Transverse colon (tissue), 4 donors: Measurements from ENCODE around the gene UMAD1. TPM values are rescaled to one million over a fixed set of nuclear protein-coding genes. Genes with fewer than 3 reads are reported as not detected.

Experiments used
- DNase-seq: peaks from one replicate; pipeline ENCODE4 v3.0.0-alpha.2; 2019
- H3K27ac ChIP-seq, 4 donors: fragments of 200-600 bp; sonication (generic); 2 replicates each; pipeline ENCODE4 v1.5.1; 2016 to 2018; ENCODE audit warnings: inconsistent platforms in 4 of 4
- H3K27me3 ChIP-seq: fragments of 200-600 bp; sonication (generic); 2 replicates; pipeline ENCODE4 v1.5.1; 2017; ENCODE audit warnings: inconsistent platforms
- H3K36me3 ChIP-seq, 4 donors: fragments of 200-600 bp; sonication (generic); 2 replicates each; pipeline ENCODE4 v1.5.1; 2017 to 2019; ENCODE audit warnings: inconsistent platforms in 4 of 4
- H3K4me1 ChIP-seq, 4 donors: fragments of 200-600 bp; sonication (generic); 2 replicates each; pipeline ENCODE4 v1.5.1; 2017 to 2020; ENCODE audit warnings: inconsistent platforms in 4 of 4
- H3K4me3 ChIP-seq, 4 donors: fragments of 200-600 bp; sonication (generic); 1 replicate in 1 of 4; 2 replicates in 3 of 4; pipeline versions ENCODE4 v1.5.1 to v1.6.1; 2017 to 2019; ENCODE audit warnings: inconsistent platforms in 4 of 4
- H3K9me3 ChIP-seq, 2 donors: fragments of 200-600 bp; sonication (generic); 2 replicates each; pipeline ENCODE4 v1.5.1; 2017 to 2019; ENCODE audit warnings: inconsistent platforms in 2 of 2
- CTCF ChIP-seq, 5 experiments: fragments of 200-600 bp in 3 of 5; fragments of 450-650 bp in 2 of 5; sonication (generic) in 3 of 5; IDR thresholded peaks; 1 replicate in 2 of 5; 2 replicates in 3 of 5; pipeline ENCODE4 v1.5.1; 2016 to 2017; ENCODE audit warnings: antibody characterized with exemption in 5 of 5, inconsistent platforms in 3 of 5, mild to moderate bottlenecking in 2 of 5, moderate library complexity in 1 of 5
- EP300 ChIP-seq: sonication (generic); formaldehyde crosslinking; IDR thresholded peaks from one replicate; pipeline ENCODE4 v1.6.1; 2017; ENCODE audit warnings: antibody characterized with exemption, low read depth
- POLR2A ChIP-seq: fragments of 450-650 bp; IDR thresholded peaks from one replicate; pipeline ENCODE4 v1.6.1; 2016; ENCODE audit warnings: antibody characterized with exemption, mild to moderate bottlenecking, moderate library complexity
- POLR2AphosphoS5 ChIP-seq, 3 donors: sonication (generic); formaldehyde crosslinking; IDR thresholded peaks; one replicate each; pipeline ENCODE4 v1.6.1; 2016; ENCODE audit warnings: antibody characterized with exemption in 3 of 3
- WGBS, 2 donors: methylation state at CpG; one replicate each; pipeline ENCODE4 v1.1.5; 2018; ENCODE audit warnings: low coverage in 1 of 2; 5-methylcytosine and 5-hydroxymethylcytosine counted together
- in situ Hi-C, 4 donors: fragments of 200-750 bp; cut with MboI; loops; one replicate each; pipeline versions ENCODE4 v1.15.0 to v1.15.1; 2017; ENCODE audit warnings: low sequenced_read_pairs in 3 of 4, low pct_ligation_motif_present in 1 of 4, low pct_unique_long_range_greater_than_20kb in 1 of 4
- intact Hi-C: fragments of 100-400 bp; cut with DNase I; formaldehyde crosslinking; loops from one replicate; pipeline ENCODE4 v1.15.1; 2023; ENCODE audit warnings: low total_unique reads
- total RNA-seq, 4 donors: library from RNA; depleted of rRNA; stranded (reverse); fragments of >200 nt; gene quantifications; one replicate each; pipeline ENCODE4 v1.1.0, GENCODE V29; 2016

The UMAD1 gene
- total RNA-seq, 4 donors from 2014 or later, result 0.40 to 21.3 (median 14.6) TPM

- Histone ChIP-seq H3K27ac (no peak overlapping the region), H3K4me3 (no peak overlapping the region), H3K4me1 (no peaks in the 10 kb centered on the region), H3K36me3 (no peaks in the 10 kb centered on the region), H3K27me3 (no peaks in the 10 kb centered on the region), H3K9me3 (no peaks in the 10 kb centered on the region)
- in situ Hi-C loops, result no loop called here
- no peak for TF ChIP-seq CTCF (IDR thresholded peaks at IDR 0.05)
- no peak for TF ChIP-seq POLR2A
- no peak for TF ChIP-seq EP300
- no peak for TF ChIP-seq POLR2AphosphoS5 (IDR thresholded peaks at IDR 0.05)
- intact Hi-C loops, result no loop called here
- no peak for DNase-seq
- WGBS, 2 donors, result 90% methylated on average over 5 of the region's 5 CpGs
These were observed 202.7 kb downstream of the UMAD1 start for GRCh38 chr7:7843240-7843639.

GRCh38 chr7:7843972-7844371 lies 203.4 kb downstream of the UMAD1 start:
- Histone ChIP-seq H3K27me3 (no peaks in the 10 kb centered on the region), H3K4me1 (no peaks in the 10 kb centered on the region), H3K9me3 (no peaks in the 10 kb centered on the region), H3K27ac (no peak overlapping the region), H3K36me3 (no peaks in the 10 kb centered on the region), H3K4me3 (no peak overlapping the region)
- 90% methylated on average over 4 to 5 of the region's 5 CpGs for WGBS, 2 donors
- intact Hi-C loops, result no loop called here
- no peak for DNase-seq
- in situ Hi-C loops, result no loop called here
- no peak for TF ChIP-seq CTCF (IDR thresholded peaks at IDR 0.05)
- TF ChIP-seq POLR2A, result no peak
- no peak for TF ChIP-seq EP300
- no peak for TF ChIP-seq POLR2AphosphoS5 (IDR thresholded peaks at IDR 0.05)

GRCh38 chr7:7848246-7848645 lies 207.7 kb downstream of the UMAD1 start:
- Histone ChIP-seq H3K4me3 (no peak overlapping the region), H3K9me3 (no peaks in the 10 kb centered on the region), H3K27me3 (no peaks in the 10 kb centered on the region), H3K27ac (no peak overlapping the region), H3K4me1 (no peaks in the 10 kb centered on the region), H3K36me3 (no peaks in the 10 kb centered on the region)
- intact Hi-C loops (no loop called here), in situ Hi-C loops (no loop called here)
- DNase-seq, result no peak
- WGBS, 2 donors, result 74 to 79% methylated on average over 2 of the region's 2 CpGs
- TF ChIP-seq EP300 (no peak), CTCF (IDR thresholded peaks at IDR 0.05) (no peak), POLR2A (no peak), POLR2AphosphoS5 (IDR thresholded peaks at IDR 0.05) (no peak)

GRCh38 chr7:7848892-7849291 lies 208.3 kb downstream of the UMAD1 start:
- 75 to 96% methylated on average over 3 of the region's 3 CpGs for WGBS, 2 donors
- Histone ChIP-seq H3K27ac (no peak overlapping the region), H3K9me3 (no peaks in the 10 kb centered on the region), H3K36me3 (no peaks in the 10 kb centered on the region), H3K4me3 (no peak overlapping the region), H3K27me3 (no peaks in the 10 kb centered on the region), H3K4me1 (no peaks in the 10 kb centered on the region)
- TF ChIP-seq CTCF (IDR thresholded peaks at IDR 0.05) (no peak), EP300 (no peak), POLR2A (no peak), POLR2AphosphoS5 (IDR thresholded peaks at IDR 0.05) (no peak)
- no peak for DNase-seq
- in situ Hi-C loops, result no loop called here
- intact Hi-C loops, result no loop called here
